OCI-LY7 (cell line): ENCODE data around the gene DDX5. TPM values are rescaled to one million over a fixed set of nuclear protein-coding genes. Genes with fewer than 3 reads are reported as not detected.
A peak's percentile ranks its signal among the peaks of the same experiment; 100 is the strongest.
"Not testable (repeated sequence)": the region's sequence is repeated elsewhere in the genome, so short reads cannot be mapped to it uniquely, and the experiment has no call there.

Source experiments
- BruUV-seq: library from RNA; stranded (reverse); fragments of 400-500 nt; replicated peaks from 2 replicates; lab custom pipeline; 2021; lab: Mats Ljungman, UMichigan
- CTCF ChIA-PET: fragments of 300-600 bp; sonication (Branson Sonifier 250); formaldehyde crosslinking; loops from one replicate; lab custom pipeline; 2022; ENCODE audit warnings: antibody characterized with exemption; ENCODE audit not compliant: unreplicated experiment; lab: Charles Lee
- POLR2A ChIA-PET: fragments of 300-600 bp; sonication (Branson Sonifier 250); formaldehyde crosslinking; loops from one replicate; lab custom pipeline; 2022; ENCODE audit warnings: antibody characterized with exemption; lab: Charles Lee
- DNase-seq: peaks from one replicate; pipeline ENCODE4 v3.0.0-alpha.2; 2015; ENCODE audit warnings: low spot score
- H2AFZ ChIP-seq: fragments of 200-600 bp; sonication (generic), shearing (Covaris generic); 2 replicates; pipeline ENCODE4 v1.6.1; 2014; ENCODE audit warnings: mild to moderate bottlenecking, antibody characterized with exemption, low read length, moderate library complexity
- H3K27ac ChIP-seq: fragments of 200-600 bp; sonication (generic); 2 replicates; pipeline ENCODE4 v1.5.1; 2014; ENCODE audit warnings: mixed run types, low read depth, mild to moderate bottlenecking, moderate library complexity, low read length, inconsistent platforms; ENCODE audit not compliant: poor library complexity, severe bottlenecking
- H3K36me3 ChIP-seq: fragments of 200-600 bp; sonication (generic); 2 replicates; pipeline ENCODE4 v1.6.1; 2014; ENCODE audit warnings: mild to moderate bottlenecking, antibody characterized with exemption, low read length, moderate library complexity, mixed read lengths; ENCODE audit not compliant: insufficient read depth
- H3K4me1 ChIP-seq: fragments of 200-600 bp; sonication (generic); 2 replicates; pipeline ENCODE4 v1.5.1; 2014; ENCODE audit warnings: mild to moderate bottlenecking, low read length; ENCODE audit not compliant: insufficient read depth, poor library complexity, severe bottlenecking
- H3K4me2 ChIP-seq: fragments of 200-600 bp; sonication (generic); 2 replicates; pipeline ENCODE4 v1.6.1; 2014; ENCODE audit warnings: mild to moderate bottlenecking, low read length
- H3K4me3 ChIP-seq: fragments of 200-600 bp; sonication (generic); 2 replicates; pipeline ENCODE4 v1.5.1; 2014; ENCODE audit warnings: mild to moderate bottlenecking, low read depth, low read length; ENCODE audit not compliant: poor library complexity, severe bottlenecking
- H3K79me2 ChIP-seq: fragments of 200-600 bp; sonication (generic); 2 replicates; pipeline ENCODE4 v1.6.1; 2016; ENCODE audit warnings: low read depth, mild to moderate bottlenecking, low read length, moderate library complexity, mixed read lengths; ENCODE audit not compliant: insufficient read depth
- H3K9me2 ChIP-seq: fragments of 200-600 bp; sonication (generic); 2 replicates; pipeline ENCODE4 v1.6.1; 2016; ENCODE audit warnings: mild to moderate bottlenecking, low read length, mixed read lengths; ENCODE audit not compliant: insufficient read depth
- H3K9me3 ChIP-seq: fragments of 200-600 bp; sonication (generic); 2 replicates; pipeline ENCODE4 v1.6.1; 2014; ENCODE audit warnings: mild to moderate bottlenecking, mixed run types, low read length, mixed read lengths
- H4K20me1 ChIP-seq: fragments of 200-600 bp; sonication (generic); 2 replicates; pipeline ENCODE4 v1.6.1; 2014; ENCODE audit warnings: mild to moderate bottlenecking, antibody characterized with exemption, low read length, moderate library complexity, mixed read lengths; ENCODE audit not compliant: insufficient read depth
- CTCF ChIP-seq: fragments of 200-600 bp; sonication (generic); conservative IDR thresholded peaks from 2 replicates; pipeline ENCODE4 v1.5.1; 2014; ENCODE audit warnings: mild to moderate bottlenecking, antibody characterized with exemption, low read length, moderate library complexity, mixed read lengths
- EZH2phosphoT487 ChIP-seq: fragments of 200-600 bp; sonication (generic); IDR thresholded peaks from 2 replicates; pipeline ENCODE4 v1.6.1; 2018; ENCODE audit warnings: low read depth, borderline replicate concordance, mild to moderate bottlenecking, mixed run types, antibody characterized with exemption, low read length, moderate library complexity, mixed read lengths
- intact Hi-C: fragments of 100-400 bp; cut with micrococcal nuclease; formaldehyde crosslinking; loops from one replicate; pipeline ENCODE4 v1.10.0; 2022; ENCODE audit not compliant: unreplicated experiment
- total RNA-seq, 2 experiments: library from RNA; depleted of rRNA in 1 of 2; stranded (reverse); fragments of >200 nt in 1 of 2; shearing (Covaris generic) in 1 of 2; gene quantifications; 2 replicates each; pipeline ENCODE4 v1.2.3, GENCODE V29; 2014 to 2022

The DDX5 gene
- total RNA-seq, 2 experiments from 2014 or later = 362 to 815 TPM

- peaks cover 74% of the 10 kb centered on the region for H3K36me3 ChIP-seq
- H3K4me3 ChIP-seq = peak overlapping the region; percentile 87
- H3K4me1 ChIP-seq = peaks cover 58% of the 10 kb centered on the region
- H3K27ac ChIP-seq = peak overlapping the region; percentile 96
- intact Hi-C loops = loop anchor here (1.0 to 5.0 kb wide), 2 partner anchors 189 to 569 kb away; no protein-coding TSS in a partner anchor
- no peaks in the 10 kb centered on the region for H3K9me2 ChIP-seq
- BruUV-seq = no TSS peak
- POLR2A ChIA-PET = interaction anchor here (0.9 to 2.0 kb wide), 9 partner anchors 9 to 84 kb away, joined by 3 to 17 read pairs (median 5); partner anchors contain the start of genes CEP95, DDX5 and MILR1
- TF ChIP-seq EZH2phosphoT487 (no peak), CTCF (no peak)
- peak overlapping the region; percentile 76 for H3K4me2 ChIP-seq
- H3K79me2 ChIP-seq = peaks cover 78% of the 10 kb centered on the region
- H4K20me1 ChIP-seq = peaks cover 23% of the 10 kb centered on the region; the same call in 1 of the 2 replicates
- peak; percentile 13 for DNase-seq
- CTCF ChIA-PET = interaction anchor here (0.5 kb wide), 1 partner anchor 84 kb away, joined by 4 read pairs; no protein-coding TSS in a partner anchor
- H2AFZ ChIP-seq = peak overlapping the region; percentile 12; the same call in 1 of the 2 replicates
- no peaks in the 10 kb centered on the region for H3K9me3 ChIP-seq
Measured at GRCh38 chr17:64496348-64496785, 9.7 kb downstream of the DDX5 start.

- intact Hi-C loops = loop anchor here (5.0 kb wide), 1 partner anchor 568 kb away; no protein-coding TSS in a partner anchor
- H3K4me3 ChIP-seq = peak overlapping the region; percentile 87
- peaks cover 21% of the 10 kb centered on the region; the same call in 1 of the 2 replicates for H4K20me1 ChIP-seq
- H3K9me3 ChIP-seq, BruUV-seq, H2AFZ ChIP-seq, CTCF ChIA-PET, H3K9me2 ChIP-seq, DNase-seq, H3K27ac ChIP-seq: not testable (repeated sequence)
- POLR2A ChIA-PET = interaction anchor here (0.6 to 2.0 kb wide), 4 partner anchors 9 to 318 kb away, joined by 3 to 6 read pairs (median 3); no protein-coding TSS in a partner anchor
- H3K36me3 ChIP-seq = peaks cover 74% of the 10 kb centered on the region
- peak overlapping the region; percentile 76 for H3K4me2 ChIP-seq
- H3K79me2 ChIP-seq = peaks cover 74% of the 10 kb centered on the region
- peaks cover 47% of the 10 kb centered on the region for H3K4me1 ChIP-seq
Measured at GRCh38 chr17:64495300-64495699, 10.8 kb downstream of the DDX5 start.

- no peak for TF ChIP-seq CTCF
- no peak for TF ChIP-seq EZH2phosphoT487
- peak overlapping the region; percentile 30 for H3K27ac ChIP-seq
- peaks cover 18% of the 10 kb centered on the region; the same call in 1 of the 2 replicates for H4K20me1 ChIP-seq
- CTCF ChIA-PET = no interaction called here
- POLR2A ChIA-PET = interaction anchor here (0.6 kb wide), 1 partner anchor 27 kb away, joined by 3 read pairs; no protein-coding TSS in a partner anchor
- peaks cover 35% of the 10 kb centered on the region for H3K4me1 ChIP-seq
- no TSS peak for BruUV-seq
- no peaks in the 10 kb centered on the region; the same call in 1 of the 2 replicates for H3K9me3 ChIP-seq
- DNase-seq = no peak
- H3K79me2 ChIP-seq = peaks cover 63% of the 10 kb centered on the region
- no peak overlapping the region for H2AFZ ChIP-seq
- H3K36me3 ChIP-seq = peaks cover 74% of the 10 kb centered on the region
- peak overlapping the region; percentile 76 for H3K4me2 ChIP-seq
- intact Hi-C loops = no loop called here
- H3K9me2 ChIP-seq = no peaks in the 10 kb centered on the region
- peak overlapping the region; percentile 87 for H3K4me3 ChIP-seq
Measured at GRCh38 chr17:64494121-64494520, 12.0 kb downstream of the DDX5 start.
